GM06990 (cell line): ENCODE data around the gene NAALADL2.

ENCODE experiments used
- DNase-seq: peaks from one replicate; pipeline ENCODE4 v3.0.0-alpha.2; 2011; ENCODE audit not compliant: insufficient read length; ENCODE audit errors: extremely low read depth
- H3K27me3 ChIP-seq: replicated peaks from 2 replicates; pipeline ENCODE4 v1.6.0; 2011; ENCODE audit warnings: low read length; ENCODE audit not compliant: control insufficient read depth, insufficient read depth
- H3K36me3 ChIP-seq: 2 replicates; pipeline ENCODE4 v1.5.1; 2011; ENCODE audit warnings: low read length; ENCODE audit not compliant: control insufficient read depth, insufficient read depth
- H3K4me3 ChIP-seq: replicated peaks from 2 replicates; pipeline ENCODE4 v1.5.1; 2011; ENCODE audit warnings: low read depth, mild to moderate bottlenecking, control low read depth, low read length
- TF ChIP-seq, protein P1 (sequence below): IDR thresholded peaks from 2 replicates; pipeline ENCODE4 v1.5.1; 2011; ENCODE audit warnings: low read length, control low read depth, mild to moderate bottlenecking, inconsistent platforms; ENCODE audit not compliant: insufficient read depth, poor library complexity, severe bottlenecking

NAALADL2 gene

DNA sequence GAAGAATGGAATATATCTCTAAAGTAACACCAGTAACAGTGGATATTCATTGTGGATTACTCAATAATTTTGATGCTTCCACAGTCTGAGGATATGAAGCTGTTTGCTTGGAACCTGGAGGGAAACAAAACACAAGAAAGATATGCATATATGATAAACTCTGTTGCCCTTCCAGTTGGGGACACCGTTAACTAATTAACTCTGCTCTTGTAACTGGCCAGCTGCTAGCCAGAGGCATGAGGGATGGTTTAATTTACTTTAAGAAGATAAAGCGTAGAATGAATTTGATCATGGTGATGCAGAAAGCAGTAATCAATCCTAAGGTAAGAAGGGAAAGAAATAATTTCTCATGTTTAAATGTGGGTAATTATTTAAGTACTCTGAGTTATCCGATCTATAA lies 442.6 kb downstream of the NAALADL2 start:
- Histone ChIP-seq H3K27me3 (no peaks in the 10 kb centered on the region), H3K4me3 (no peak overlapping the region), H3K36me3 (no peaks in the 10 kb centered on the region)
- TF ChIP-seq, protein P1, sequence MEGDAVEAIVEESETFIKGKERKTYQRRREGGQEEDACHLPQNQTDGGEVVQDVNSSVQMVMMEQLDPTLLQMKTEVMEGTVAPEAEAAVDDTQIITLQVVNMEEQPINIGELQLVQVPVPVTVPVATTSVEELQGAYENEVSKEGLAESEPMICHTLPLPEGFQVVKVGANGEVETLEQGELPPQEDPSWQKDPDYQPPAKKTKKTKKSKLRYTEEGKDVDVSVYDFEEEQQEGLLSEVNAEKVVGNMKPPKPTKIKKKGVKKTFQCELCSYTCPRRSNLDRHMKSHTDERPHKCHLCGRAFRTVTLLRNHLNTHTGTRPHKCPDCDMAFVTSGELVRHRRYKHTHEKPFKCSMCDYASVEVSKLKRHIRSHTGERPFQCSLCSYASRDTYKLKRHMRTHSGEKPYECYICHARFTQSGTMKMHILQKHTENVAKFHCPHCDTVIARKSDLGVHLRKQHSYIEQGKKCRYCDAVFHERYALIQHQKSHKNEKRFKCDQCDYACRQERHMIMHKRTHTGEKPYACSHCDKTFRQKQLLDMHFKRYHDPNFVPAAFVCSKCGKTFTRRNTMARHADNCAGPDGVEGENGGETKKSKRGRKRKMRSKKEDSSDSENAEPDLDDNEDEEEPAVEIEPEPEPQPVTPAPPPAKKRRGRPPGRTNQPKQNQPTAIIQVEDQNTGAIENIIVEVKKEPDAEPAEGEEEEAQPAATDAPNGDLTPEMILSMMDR, result no peak
- no peak for DNase-seq

DNA sequence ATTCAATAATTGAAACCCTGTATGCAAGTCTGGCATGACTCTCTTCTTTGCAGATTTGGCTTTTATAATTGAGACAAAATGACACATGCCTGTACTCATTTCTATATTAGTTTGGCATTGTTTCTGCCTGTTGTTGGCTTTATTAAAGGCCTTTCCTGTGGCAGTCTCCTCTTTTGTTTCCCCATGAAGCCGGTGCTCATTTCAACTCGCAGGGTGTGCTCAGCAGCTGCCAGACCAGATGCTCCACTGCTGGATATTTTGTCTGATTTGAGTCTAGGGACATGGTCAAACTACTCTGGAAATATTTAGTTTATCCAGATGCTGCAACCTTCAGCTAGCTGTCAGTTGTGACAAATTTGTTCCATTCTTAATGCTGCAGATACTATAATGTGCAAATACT lies 445.3 kb downstream of the NAALADL2 start:
- no peak for DNase-seq
- no peak overlapping the region for H3K4me3 ChIP-seq
- TF ChIP-seq, protein P1, result no peak

DNA sequence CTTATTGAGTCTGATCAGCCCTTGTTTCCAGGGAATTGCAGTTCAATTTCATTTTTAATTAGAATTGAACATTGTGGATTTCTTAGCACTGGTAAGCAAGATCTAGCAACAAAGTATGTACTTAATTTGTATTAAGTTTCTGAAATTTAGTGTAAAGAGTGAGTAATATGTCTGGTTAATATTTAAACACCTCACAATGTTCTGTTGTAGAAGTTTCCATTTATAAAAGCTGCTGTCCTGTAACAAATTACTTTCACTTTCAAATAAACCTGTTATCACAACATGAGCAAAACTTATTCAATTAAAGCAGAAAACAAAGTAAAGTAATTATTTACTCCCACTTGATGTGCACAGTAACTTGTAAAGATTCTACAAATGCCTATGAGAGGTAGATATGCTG lies 448.5 kb downstream of the NAALADL2 start:
- Histone ChIP-seq H3K27me3 (no peaks in the 10 kb centered on the region), H3K4me3 (no peak overlapping the region), H3K36me3 (no peaks in the 10 kb centered on the region)
- no peak for DNase-seq
- TF ChIP-seq, protein P1, result no peak

More for the DNA sequence above, 445.3 kb downstream of the NAALADL2 start:
- H3K36me3 ChIP-seq, result no peaks in the 10 kb centered on the region
- no peaks in the 10 kb centered on the region for H3K27me3 ChIP-seq

DNA sequence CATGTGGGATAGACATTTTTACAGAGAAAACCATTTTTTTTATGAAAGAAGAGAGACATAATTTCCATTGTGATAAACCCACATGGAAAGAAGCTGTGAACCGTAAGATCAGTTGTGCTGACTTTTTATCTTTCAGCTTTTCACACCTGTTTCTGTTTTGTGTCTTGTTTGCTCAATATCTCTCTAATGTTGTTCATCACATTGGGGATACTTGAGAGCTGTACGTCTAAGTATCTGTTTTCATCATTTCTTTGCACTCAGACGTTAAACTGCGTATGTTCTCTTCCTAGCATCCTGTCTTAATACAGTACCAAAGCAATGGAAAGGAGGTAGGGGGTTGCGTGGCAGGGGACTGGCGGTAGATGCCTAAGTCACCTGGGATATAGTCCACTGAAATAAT lies 449.0 kb downstream of the NAALADL2 start:
- Histone ChIP-seq H3K4me3 (no peak overlapping the region), H3K27me3 (no peaks in the 10 kb centered on the region), H3K36me3 (no peaks in the 10 kb centered on the region)
- TF ChIP-seq, protein P1, result no peak
- DNase-seq, result no peak

DNA sequence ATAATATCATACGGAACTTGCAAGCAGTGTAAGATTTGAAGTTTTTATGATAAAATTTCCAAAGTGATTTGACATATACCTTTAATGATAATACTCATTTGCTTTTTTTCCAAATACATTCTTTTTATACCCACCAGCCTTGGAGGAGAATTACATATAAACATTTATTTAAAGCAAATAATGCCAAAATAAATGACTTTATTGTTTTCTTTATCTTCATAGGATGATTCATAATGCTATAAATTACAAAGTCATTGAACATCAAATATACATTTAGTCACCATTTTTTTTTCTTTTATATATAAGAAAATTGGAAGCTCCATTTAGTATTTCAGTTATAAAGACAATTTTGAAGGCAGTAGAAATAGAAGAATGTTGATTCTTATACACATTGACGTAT lies 450.9 kb downstream of the NAALADL2 start:
- no peaks in the 10 kb centered on the region for H3K27me3 ChIP-seq
- H3K4me3 ChIP-seq, result no peak overlapping the region
- DNase-seq, result no peak
- TF ChIP-seq, protein P1, result no peak
- no peaks in the 10 kb centered on the region for H3K36me3 ChIP-seq

DNA sequence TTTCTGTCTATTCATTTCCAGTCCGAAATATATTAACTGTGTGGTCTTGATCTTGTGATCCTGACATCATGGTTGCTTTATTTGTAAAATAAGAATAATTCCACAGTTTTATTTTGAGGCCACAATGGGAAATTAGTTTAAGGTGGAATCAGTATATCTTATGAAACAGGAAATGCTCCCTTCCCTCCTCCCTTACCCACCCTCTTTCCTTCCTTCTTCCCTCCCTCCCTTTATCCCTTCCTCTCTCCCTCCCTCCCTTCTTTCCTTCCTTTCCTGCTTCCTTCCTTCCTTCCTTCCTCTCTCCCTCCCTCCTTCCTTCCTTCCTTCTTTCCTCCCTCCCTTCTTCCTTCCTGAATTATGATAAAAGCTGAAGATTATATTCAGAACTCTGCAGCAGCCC lies 452.3 kb downstream of the NAALADL2 start:
- DNase-seq, result no peak
- no peaks in the 10 kb centered on the region for H3K36me3 ChIP-seq

More for the DNA sequence above, 452.3 kb downstream of the NAALADL2 start:
- Histone ChIP-seq H3K27me3 (no peaks in the 10 kb centered on the region), H3K4me3 (no peak overlapping the region)
- TF ChIP-seq, protein P1, result no peak
